ENCODE results near the gene LINC00237.

The LINC00237 gene

GRCh38 chr20:21143194-21143890, 37.2 kb upstream of the LINC00237 start:
- Histone ChIP-seq H2BK12ac (ENCODE audit: low read length) (no peak overlapping the region), H3K4ac (ENCODE audit: low read depth, low read length) (no peak overlapping the region), H3K4me1 (ENCODE audit: control insufficient read depth in 1 of 2, insufficient read depth in 2 of 2, low read length in 2 of 2) (no peaks in the 10 kb centered on the region), H3K4me3 (ENCODE audit: low read depth, low read length) (no peak overlapping the region), H3K27ac (ENCODE audit: low read depth, low read length) (no peak overlapping the region), H3K79me1 (ENCODE audit: low read length) (no peaks in the 10 kb centered on the region), H4K12ac (ENCODE audit: low read depth, low read length) (no peak overlapping the region), H3K18ac (ENCODE audit: low read length) (no peak overlapping the region), H3K4me2 (ENCODE audit: low read length) (no peak overlapping the region), H2AFZ (ENCODE audit: insufficient read depth, low read length, poor library complexity) (no peak overlapping the region), H4K91ac (ENCODE audit: low read depth, low read length) (no peak overlapping the region), H3K9me3 (ENCODE audit: insufficient read depth, low read depth, low read length) (no peaks in the 10 kb centered on the region), H3K27me3 (ENCODE audit: insufficient read depth, low read length) (no peaks in the 10 kb centered on the region), H3K23ac (ENCODE audit: low read length) (no peak overlapping the region), H3K14ac (ENCODE audit: low read length) (no peak overlapping the region), H2BK120ac (ENCODE audit: insufficient read depth, low read length, poor library complexity) (no peak overlapping the region), H3K9ac (ENCODE audit: low read length) (no peak overlapping the region), H4K8ac (ENCODE audit: low read depth, low read length) (no peak overlapping the region), H2BK5ac (ENCODE audit: low read depth, low read length, poor library complexity) (no peak overlapping the region), H3K79me2 (ENCODE audit: control insufficient read depth, insufficient read depth, low read length, poor library complexity) (no peaks in the 10 kb centered on the region), H2AK5ac (ENCODE audit: low read length) (no peak overlapping the region), H3K36me3 (ENCODE audit: control insufficient read depth in 1 of 2, insufficient read depth in 2 of 2, low read length in 2 of 2) (no peaks in the 10 kb centered on the region)
- no CpG with 5 or more reads among the region's 7 CpGs for WGBS (ENCODE audit: extremely low coverage, insufficient coverage, insufficient read length)
- DNase-seq = no peak

- Histone ChIP-seq H3K9ac (ENCODE audit: low read length) (no peak overlapping the region), H2AK5ac (ENCODE audit: low read length) (no peak overlapping the region), H3K4ac (ENCODE audit: low read depth, low read length) (no peak overlapping the region), H2BK120ac (ENCODE audit: insufficient read depth, low read length, poor library complexity) (no peak overlapping the region), H3K79me1 (ENCODE audit: low read length) (no peaks in the 10 kb centered on the region), H2BK12ac (ENCODE audit: low read length) (no peak overlapping the region), H3K14ac (ENCODE audit: low read length) (no peak overlapping the region), H3K27me3 (ENCODE audit: insufficient read depth, low read length) (no peaks in the 10 kb centered on the region), H2BK5ac (ENCODE audit: low read depth, low read length, poor library complexity) (no peak overlapping the region), H4K8ac (ENCODE audit: low read depth, low read length) (no peak overlapping the region), H3K36me3 (ENCODE audit: control insufficient read depth in 1 of 2, insufficient read depth in 2 of 2, low read length in 2 of 2) (no peaks in the 10 kb centered on the region), H2AFZ (ENCODE audit: insufficient read depth, low read length, poor library complexity) (no peak overlapping the region), H3K18ac (ENCODE audit: low read length) (no peak overlapping the region), H4K91ac (ENCODE audit: low read depth, low read length) (no peak overlapping the region), H3K4me2 (ENCODE audit: low read length) (no peak overlapping the region), H3K27ac (ENCODE audit: low read depth, low read length) (no peak overlapping the region), H3K23ac (ENCODE audit: low read length) (no peak overlapping the region), H4K12ac (ENCODE audit: low read depth, low read length) (no peak overlapping the region), H3K79me2 (ENCODE audit: control insufficient read depth, insufficient read depth, low read length, poor library complexity) (no peaks in the 10 kb centered on the region), H3K4me3 (ENCODE audit: low read depth, low read length) (no peak overlapping the region), H3K4me1 (ENCODE audit: control insufficient read depth in 1 of 2, insufficient read depth in 2 of 2, low read length in 2 of 2) (no peaks in the 10 kb centered on the region), H3K9me3 (ENCODE audit: insufficient read depth, low read depth, low read length) (no peaks in the 10 kb centered on the region)
- no peak for DNase-seq
- 100% methylated on average over 2 of the region's 5 CpGs for WGBS (ENCODE audit: extremely low coverage, insufficient coverage, insufficient read length)
Observed at GRCh38 chr20:21141825-21142224, 35.7 kb upstream of the LINC00237 start.

- H3K4me1 ChIP-seq (ENCODE audit: control insufficient read depth in 1 of 2, insufficient read depth in 2 of 2, low read length in 2 of 2) = no peaks in the 10 kb centered on the region
- H2AFZ ChIP-seq (ENCODE audit: insufficient read depth, low read length, poor library complexity) = no peak overlapping the region
- H3K36me3 ChIP-seq (ENCODE audit: control insufficient read depth in 1 of 2, insufficient read depth in 2 of 2, low read length in 2 of 2) = no peaks in the 10 kb centered on the region
- H2BK120ac ChIP-seq (ENCODE audit: insufficient read depth, low read length, poor library complexity) = no peak overlapping the region
- no peaks in the 10 kb centered on the region for H3K27me3 ChIP-seq (ENCODE audit: insufficient read depth, low read length)
- no CpG with 5 or more reads among the region's 3 CpGs for WGBS (ENCODE audit: extremely low coverage, insufficient coverage, insufficient read length)
- no peak overlapping the region for H4K91ac ChIP-seq (ENCODE audit: low read depth, low read length)
- H3K9ac ChIP-seq (ENCODE audit: low read length) = no peak overlapping the region
- no peak for DNase-seq
- no peak overlapping the region for H3K23ac ChIP-seq (ENCODE audit: low read length)
- H4K8ac ChIP-seq (ENCODE audit: low read depth, low read length) = no peak overlapping the region
- H3K79me2 ChIP-seq (ENCODE audit: control insufficient read depth, insufficient read depth, low read length, poor library complexity) = no peaks in the 10 kb centered on the region
- H3K4ac ChIP-seq (ENCODE audit: low read depth, low read length) = no peak overlapping the region
- no peaks in the 10 kb centered on the region for H3K79me1 ChIP-seq (ENCODE audit: low read length)
- no peak overlapping the region for H3K18ac ChIP-seq (ENCODE audit: low read length)
- no peak overlapping the region for H3K14ac ChIP-seq (ENCODE audit: low read length)
- H2AK5ac ChIP-seq (ENCODE audit: low read length) = no peak overlapping the region
- no peak overlapping the region for H3K4me2 ChIP-seq (ENCODE audit: low read length)
- no peak overlapping the region for H4K12ac ChIP-seq (ENCODE audit: low read depth, low read length)
- no peak overlapping the region for H3K27ac ChIP-seq (ENCODE audit: low read depth, low read length)
- no peak overlapping the region for H2BK5ac ChIP-seq (ENCODE audit: low read depth, low read length, poor library complexity)
- H3K9me3 ChIP-seq (ENCODE audit: insufficient read depth, low read depth, low read length) = no peaks in the 10 kb centered on the region
- no peak overlapping the region for H3K4me3 ChIP-seq (ENCODE audit: low read depth, low read length)
- H2BK12ac ChIP-seq (ENCODE audit: low read length) = no peak overlapping the region
Observed at GRCh38 chr20:21139881-21140566, 33.9 kb upstream of the LINC00237 start.

GRCh38 chr20:21137078-21137477, 30.9 kb upstream of the LINC00237 start:
- Histone ChIP-seq H2AFZ (ENCODE audit: insufficient read depth, low read length, poor library complexity) (no peak overlapping the region), H3K4ac (ENCODE audit: low read depth, low read length) (no peak overlapping the region), H2AK5ac (ENCODE audit: low read length) (no peak overlapping the region), H3K14ac (ENCODE audit: low read length) (no peak overlapping the region), H3K4me2 (ENCODE audit: low read length) (no peak overlapping the region), H3K79me1 (ENCODE audit: low read length) (no peaks in the 10 kb centered on the region), H4K12ac (ENCODE audit: low read depth, low read length) (no peak overlapping the region), H3K4me3 (ENCODE audit: low read depth, low read length) (no peak overlapping the region), H3K4me1 (ENCODE audit: control insufficient read depth in 1 of 2, insufficient read depth in 2 of 2, low read length in 2 of 2) (no peaks in the 10 kb centered on the region), H2BK5ac (ENCODE audit: low read depth, low read length, poor library complexity) (no peak overlapping the region), H2BK12ac (ENCODE audit: low read length) (no peak overlapping the region), H3K27ac (ENCODE audit: low read depth, low read length) (no peak overlapping the region), H2BK120ac (ENCODE audit: insufficient read depth, low read length, poor library complexity) (no peak overlapping the region), H3K27me3 (ENCODE audit: insufficient read depth, low read length) (no peaks in the 10 kb centered on the region), H3K18ac (ENCODE audit: low read length) (no peak overlapping the region), H3K9ac (ENCODE audit: low read length) (no peak overlapping the region), H4K8ac (ENCODE audit: low read depth, low read length) (no peak overlapping the region), H3K36me3 (ENCODE audit: control insufficient read depth in 1 of 2, insufficient read depth in 2 of 2, low read length in 2 of 2) (no peaks in the 10 kb centered on the region), H3K23ac (ENCODE audit: low read length) (no peak overlapping the region), H3K79me2 (ENCODE audit: control insufficient read depth, insufficient read depth, low read length, poor library complexity) (no peaks in the 10 kb centered on the region), H4K91ac (ENCODE audit: low read depth, low read length) (no peak overlapping the region), H3K9me3 (ENCODE audit: insufficient read depth, low read depth, low read length) (no peaks in the 10 kb centered on the region)
- no peak for DNase-seq
- no CpG with 5 or more reads among the region's 1 CpG for WGBS (ENCODE audit: extremely low coverage, insufficient coverage, insufficient read length)

All from trophoblast cell (in vitro differentiated cells and primary cell).